WTC11 (cell line): ENCODE measurements around the gene FGF12. TPM values are rescaled to one million over a fixed set of nuclear protein-coding genes. Genes with fewer than 3 reads are reported as not detected.
A peak's percentile ranks its signal among the peaks of the same experiment; 100 is the strongest.

Experiments
- ATAC-seq: fragments of 200-7000 bp; cut with Tn5 transposase; 2 replicates; pipeline ENCODE4 v1.10.0; 2021; ENCODE audit warnings: mild to moderate bottlenecking, moderate library complexity
- CTCF ChIA-PET: fragments of 300-600 bp; sonication (Branson Sonifier 250); formaldehyde crosslinking; loops from one replicate; lab custom pipeline; 2021; ENCODE audit warnings: antibody characterized with exemption; lab: Charles Lee
- POLR2A ChIA-PET: fragments of 350-600 bp; sonication (Branson Sonifier 250); formaldehyde crosslinking; loops from one replicate; lab custom pipeline; 2021; ENCODE audit warnings: antibody characterized with exemption; lab: Charles Lee
- DNase-seq: peaks from one replicate; pipeline ENCODE4 v3.0.0; 2021; ENCODE audit warnings: low spot score
- H3K27ac Mint-ChIP-seq: 2 replicates; pipeline ENCODE4 v1.8.0; 2021; ENCODE audit warnings: mixed read lengths
- H3K27me3 Mint-ChIP-seq: 2 replicates; pipeline ENCODE4 v1.8.0; 2021; ENCODE audit warnings: low read depth, mild to moderate bottlenecking, moderate library complexity, mixed read lengths
- H3K36me3 Mint-ChIP-seq: 2 replicates; pipeline ENCODE4 v1.8.0; 2021; ENCODE audit warnings: mixed read lengths
- H3K4me1 Mint-ChIP-seq: 2 replicates; pipeline ENCODE4 v1.8.0; 2022; ENCODE audit warnings: mixed read lengths
- H3K4me3 Mint-ChIP-seq: 2 replicates; pipeline ENCODE4 v1.8.0; 2021; ENCODE audit warnings: mild to moderate bottlenecking, moderate library complexity, mixed read lengths
- H3K9me3 Mint-ChIP-seq: 2 replicates; pipeline ENCODE4 v1.8.0; 2021; ENCODE audit warnings: mixed read lengths
- CTCF ChIP-seq: fragments of 200-600 bp; IDR thresholded peaks from 2 replicates; pipeline ENCODE4 v1.8.0; 2022; ENCODE audit warnings: antibody characterized with exemption
- ERG ChIP-seq: fragments of 250-450 bp; sonication (Bioruptor Pico); IDR thresholded peaks from 2 replicates; pipeline ENCODE4 v1.8.0; 2021; ENCODE audit warnings: mild to moderate bottlenecking
- FOXJ3 ChIP-seq: sonication (generic); formaldehyde crosslinking; IDR thresholded peaks from 2 replicates; pipeline ENCODE4 v1.9.0; 2021; ENCODE audit warnings: missing genetic modification reagents, mild to moderate bottlenecking, borderline replicate concordance
- MXD4 ChIP-seq: fragments of 250-450 bp; sonication (Bioruptor Pico); IDR thresholded peaks from 2 replicates; pipeline ENCODE4 v1.8.0; 2021; ENCODE audit warnings: mild to moderate bottlenecking, moderate library complexity, borderline replicate concordance
- NR1H2 ChIP-seq: sonication (generic); formaldehyde crosslinking; IDR thresholded peaks from 2 replicates; pipeline ENCODE4 v1.9.0; 2021; ENCODE audit warnings: mild to moderate bottlenecking, moderate library complexity, missing genetic modification reagents
- SMAD4 ChIP-seq: sonication (generic); formaldehyde crosslinking; IDR thresholded peaks from 2 replicates; pipeline ENCODE4 v1.8.0; 2022; ENCODE audit warnings: mild to moderate bottlenecking, missing genetic modification reagents
- STAT6 ChIP-seq: sonication (generic); formaldehyde crosslinking; conservative IDR thresholded peaks from 2 replicates; pipeline ENCODE4 v1.8.1; 2023; ENCODE audit warnings: mild to moderate bottlenecking, low read depth, missing genetic modification reagents, moderate library complexity
- TEAD4 ChIP-seq: sonication (generic); formaldehyde crosslinking; IDR thresholded peaks from 2 replicates; pipeline ENCODE4 v1.8.0; 2022; ENCODE audit warnings: mild to moderate bottlenecking, missing genetic modification reagents
- ZNF232 ChIP-seq: sonication (generic); formaldehyde crosslinking; IDR thresholded peaks from 2 replicates; pipeline ENCODE4 v1.8.0; 2022; ENCODE audit warnings: mild to moderate bottlenecking, missing genetic modification reagents
- ZNF423 ChIP-seq: fragments of 250-450 bp; sonication (Bioruptor Pico); IDR thresholded peaks from 2 replicates; pipeline ENCODE4 v2.1.2; 2022; ENCODE audit warnings: mild to moderate bottlenecking, moderate library complexity
- ZNF512 ChIP-seq: sonication (generic); formaldehyde crosslinking; IDR thresholded peaks from 2 replicates; pipeline ENCODE4 v1.8.1; 2022; ENCODE audit warnings: missing genetic modification reagents, borderline replicate concordance
- total RNA-seq: library from RNA; stranded (reverse); gene quantifications from 3 replicates; pipeline ENCODE4 v1.2.3, GENCODE V29; 2021

Gene FGF12
- total RNA-seq, 1 experiment from 2014 or later: 13.5 TPM

- TF ChIP-seq ZNF232 (no peak), FOXJ3 (no peak)
Observed at GRCh38 chr3:192207239-192207638, 520.1 kb downstream of the FGF12 start (continued).

- Mint-ChIP-seq H3K27ac (no peak overlapping the region), H3K4me1 (no peaks in the 10 kb centered on the region), H3K4me3 (no peak overlapping the region), H3K36me3 (no peaks in the 10 kb centered on the region), H3K9me3 (peaks cover 4% of the 10 kb centered on the region), H3K27me3 (no peaks in the 10 kb centered on the region)
- DNase-seq (no peak), ATAC-seq (no peak)
- ChIA-PET POLR2A (no interaction called here), CTCF (interaction anchor here (1.0 kb wide), 1 partner anchor 251 kb away, joined by 3 read pairs; no protein-coding TSS in a partner anchor)
- TF ChIP-seq SMAD4 (CRISPR knock-in tag): no peak
- TF ChIP-seq ZNF423: no peak
Observed at GRCh38 chr3:192194085-192194484, 533.3 kb downstream of the FGF12 start.

- peaks cover 4% of the 10 kb centered on the region for H3K9me3 Mint-ChIP-seq
- no peak overlapping the region for H3K4me3 Mint-ChIP-seq
- CTCF ChIA-PET: interaction anchor here (1.4 kb wide), 1 partner anchor 256 kb away, joined by 10 read pairs; no protein-coding TSS in a partner anchor
- peaks cover 26% of the 10 kb centered on the region for H3K4me1 Mint-ChIP-seq
- peak; percentile 77 for DNase-seq
- POLR2A ChIA-PET: no interaction called here
- TF ChIP-seq TEAD4 (CRISPR knock-in tag) (no peak), CTCF (peak; percentile 74), NR1H2 (no peak), ERG (CRISPR knock-in tag) (no peak), MXD4 (CRISPR knock-in tag) (no peak)
- TF ChIP-seq, all 79 proteins: peak for 1
- Mint-ChIP-seq H3K36me3 (no peaks in the 10 kb centered on the region), H3K27ac (no peak overlapping the region), H3K27me3 (no peaks in the 10 kb centered on the region; the same call in 1 of the 2 replicates)
- peak; percentile 77 for ATAC-seq
Observed at GRCh38 chr3:192188218-192188835, 539.0 kb downstream of the FGF12 start.

GRCh38 chr3:192187485-192188051, 539.8 kb downstream of the FGF12 start:
- Mint-ChIP-seq H3K9me3 (peaks cover 4% of the 10 kb centered on the region), H3K27ac (peak overlapping the region; percentile 27), H3K4me3 (peak overlapping the region; percentile 3), H3K36me3 (no peaks in the 10 kb centered on the region), H3K27me3 (no peaks in the 10 kb centered on the region; the same call in 1 of the 2 replicates), H3K4me1 (peaks cover 32% of the 10 kb centered on the region)
- DNase-seq (no peak), ATAC-seq (peak; percentile 52)
- ChIA-PET POLR2A (no interaction called here), CTCF (interaction anchor here (0.7 to 1.4 kb wide), 5 partner anchors 13 to 257 kb away, joined by 3 to 10 read pairs (median 3); no protein-coding TSS in a partner anchor)
- 0 out of 2 replicates have a peak, but pooled peaks have one; percentile 18 for TF ChIP-seq ZNF512 (CRISPR knock-in tag)
- TF ChIP-seq STAT6 (CRISPR knock-in tag): no peak
